A673 (cell line): ENCODE results near the gene CCT8. TPM values are rescaled to one million over a fixed set of nuclear protein-coding genes. Genes with fewer than 3 reads are reported as not detected.
"Not testable (repeated sequence)": the region's sequence is repeated elsewhere in the genome, so short reads cannot be mapped to it uniquely, and the experiment has no call there.

Source experiments
- BruUV-seq: library from RNA; stranded (reverse); fragments of 400-500 nt; replicated peaks from 2 replicates; lab custom pipeline; 2021; lab: Mats Ljungman, UMichigan
- CTCF ChIA-PET: fragments of 300-600 bp; sonication (Branson Sonifier 250); formaldehyde crosslinking; loops from one replicate; lab custom pipeline; 2022; ENCODE audit warnings: antibody characterized with exemption; lab: Charles Lee
- POLR2A ChIA-PET: fragments of 300-600 bp; sonication (Branson Sonifier 250); formaldehyde crosslinking; loops from one replicate; lab custom pipeline; 2022; ENCODE audit warnings: antibody characterized with exemption; ENCODE audit not compliant: low non-redundant PET; lab: Charles Lee
- DNase-seq: peaks from one replicate; pipeline ENCODE4 v3.0.0-alpha.2; 2015; ENCODE audit warnings: low spot score
- H3K27ac ChIP-seq: fragments of 200-600 bp; sonication (generic); 2 replicates; pipeline ENCODE4 v1.5.1; 2016; ENCODE audit warnings: mixed run types, low read depth, mild to moderate bottlenecking, mixed read lengths, antibody characterized with exemption, low read length; ENCODE audit not compliant: poor library complexity, severe bottlenecking
- H3K27me3 ChIP-seq: fragments of 200-600 bp; sonication (generic); replicated peaks from 2 replicates; pipeline ENCODE4 v1.6.1; 2017; ENCODE audit warnings: mixed run types, low read depth, mild to moderate bottlenecking, mixed read lengths, antibody characterized with exemption, low read length; ENCODE audit not compliant: insufficient read depth, poor library complexity
- H3K36me3 ChIP-seq: fragments of 200-600 bp; sonication (generic); 2 replicates; pipeline ENCODE4 v1.6.1; 2016; ENCODE audit warnings: mixed run types, mild to moderate bottlenecking, mixed read lengths, antibody characterized with exemption, low read length; ENCODE audit not compliant: insufficient read depth, poor library complexity, severe bottlenecking
- H3K4me1 ChIP-seq: fragments of 200-600 bp; sonication (generic); 2 replicates; pipeline ENCODE4 v1.6.1; 2017; ENCODE audit warnings: mixed run types, mild to moderate bottlenecking, mixed read lengths, antibody characterized with exemption, low read length; ENCODE audit not compliant: insufficient read depth, poor library complexity, severe bottlenecking
- H3K4me3 ChIP-seq: fragments of 200-600 bp; sonication (generic); 2 replicates; pipeline ENCODE4 v1.5.1; 2016; ENCODE audit warnings: low read depth, mixed run types, mild to moderate bottlenecking, mixed read lengths, low read length; ENCODE audit not compliant: poor library complexity, severe bottlenecking
- H3K9me3 ChIP-seq: fragments of 200-600 bp; sonication (generic); 2 replicates; pipeline ENCODE4 v1.6.1; 2016; ENCODE audit warnings: mixed run types, low read depth, mild to moderate bottlenecking, mixed read lengths, antibody characterized with exemption, low read length; ENCODE audit not compliant: poor library complexity, severe bottlenecking
- EZH2 ChIP-seq: fragments of 200-600 bp; sonication (generic); IDR thresholded peaks from 2 replicates; pipeline ENCODE4 v1.6.1; 2017; ENCODE audit warnings: borderline replicate concordance, low read depth, mild to moderate bottlenecking, mixed read lengths, antibody characterized with exemption, low read length; ENCODE audit not compliant: poor library complexity, severe bottlenecking
- intact Hi-C: fragments of 100-400 bp; cut with micrococcal nuclease; formaldehyde crosslinking; loops from one replicate; pipeline ENCODE4 v1.10.0; 2022; ENCODE audit not compliant: unreplicated experiment
- total RNA-seq: library from RNA; stranded (reverse); gene quantifications from 2 replicates; pipeline ENCODE4 v1.2.3, GENCODE V29; 2021
- TF ChIP-seq, protein P1 (sequence below): fragments of 300-800, 200-600 bp; sonication (generic); conservative IDR thresholded peaks from 2 replicates; pipeline ENCODE4 v1.5.1; 2017; ENCODE audit warnings: low read depth, mild to moderate bottlenecking, antibody characterized with exemption, low read length, moderate library complexity, mixed read lengths

CCT8 gene
- total RNA-seq, 1 experiment from 2014 or later, result 415 TPM

DNA sequence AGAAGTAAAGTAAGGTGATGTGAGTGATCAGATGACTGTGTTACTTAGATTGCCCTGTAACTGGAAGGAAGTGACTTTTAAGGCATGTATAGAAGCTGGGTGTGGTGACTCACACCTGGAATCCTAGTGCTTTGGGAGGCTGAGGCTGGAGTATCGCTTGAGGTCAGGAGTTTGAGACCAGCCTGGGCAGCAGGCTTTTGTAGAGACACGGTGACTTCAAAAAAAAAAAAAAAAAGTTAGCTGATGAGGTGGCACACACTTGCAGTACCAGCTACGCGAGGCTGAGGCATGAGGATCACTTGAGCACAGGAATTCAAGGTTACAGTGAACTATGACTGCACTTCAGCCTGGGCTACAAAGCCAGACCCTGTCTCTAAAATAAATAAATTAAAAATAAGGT lies 51.3 kb downstream of the CCT8 start:
- Histone ChIP-seq H3K27me3 (no peaks in the 10 kb centered on the region), H3K4me1 (peaks cover 9% of the 10 kb centered on the region), H3K4me3 (no peak overlapping the region), H3K9me3 (no peaks in the 10 kb centered on the region), H3K27ac (no peak overlapping the region), H3K36me3 (no peaks in the 10 kb centered on the region)
- intact Hi-C loops, result no loop called here
- no peak for DNase-seq
- CTCF ChIA-PET, result no interaction called here
- no peak for TF ChIP-seq EZH2
- TF ChIP-seq, protein P1, sequence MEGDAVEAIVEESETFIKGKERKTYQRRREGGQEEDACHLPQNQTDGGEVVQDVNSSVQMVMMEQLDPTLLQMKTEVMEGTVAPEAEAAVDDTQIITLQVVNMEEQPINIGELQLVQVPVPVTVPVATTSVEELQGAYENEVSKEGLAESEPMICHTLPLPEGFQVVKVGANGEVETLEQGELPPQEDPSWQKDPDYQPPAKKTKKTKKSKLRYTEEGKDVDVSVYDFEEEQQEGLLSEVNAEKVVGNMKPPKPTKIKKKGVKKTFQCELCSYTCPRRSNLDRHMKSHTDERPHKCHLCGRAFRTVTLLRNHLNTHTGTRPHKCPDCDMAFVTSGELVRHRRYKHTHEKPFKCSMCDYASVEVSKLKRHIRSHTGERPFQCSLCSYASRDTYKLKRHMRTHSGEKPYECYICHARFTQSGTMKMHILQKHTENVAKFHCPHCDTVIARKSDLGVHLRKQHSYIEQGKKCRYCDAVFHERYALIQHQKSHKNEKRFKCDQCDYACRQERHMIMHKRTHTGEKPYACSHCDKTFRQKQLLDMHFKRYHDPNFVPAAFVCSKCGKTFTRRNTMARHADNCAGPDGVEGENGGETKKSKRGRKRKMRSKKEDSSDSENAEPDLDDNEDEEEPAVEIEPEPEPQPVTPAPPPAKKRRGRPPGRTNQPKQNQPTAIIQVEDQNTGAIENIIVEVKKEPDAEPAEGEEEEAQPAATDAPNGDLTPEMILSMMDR, result no peak
- BruUV-seq, result no TSS peak
- POLR2A ChIA-PET, result no interaction called here

DNA sequence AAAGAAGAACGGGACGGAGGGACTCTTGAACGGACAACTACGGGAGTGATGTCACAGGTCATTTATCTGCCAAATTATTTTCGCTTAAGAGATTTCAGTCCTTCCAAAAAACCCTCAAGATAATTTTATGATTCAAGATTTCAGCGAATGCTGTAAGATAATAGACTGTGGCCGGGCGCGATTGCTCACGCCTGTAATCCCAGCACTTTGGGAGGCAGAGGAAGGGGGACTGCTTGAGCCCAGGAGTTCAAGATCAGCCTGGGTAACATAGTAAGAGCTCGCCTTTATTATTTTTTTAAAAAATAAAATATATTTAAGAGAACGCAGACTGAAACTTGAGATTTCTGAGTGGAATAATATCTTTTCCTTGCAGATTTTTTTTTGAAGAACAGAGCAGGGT lies 54.9 kb downstream of the CCT8 start:
- peak; percentile 9 for DNase-seq
- ChIA-PET CTCF (no interaction called here), POLR2A (interaction anchor here (0.6 kb wide), 1 partner anchor 8 kb away, joined by 10 read pairs; no protein-coding TSS in a partner anchor)
- H3K27me3 ChIP-seq, result no peaks in the 10 kb centered on the region
- H3K4me1 ChIP-seq, result peaks cover 4% of the 10 kb centered on the region
- H3K36me3 ChIP-seq, result no peaks in the 10 kb centered on the region
- H3K4me3 ChIP-seq, result peak overlapping the region; percentile 87
- peak overlapping the region; percentile 86 for H3K27ac ChIP-seq
- TF ChIP-seq, protein P1, result no peak
- TF ChIP-seq EZH2, result no peak
- TSS peak; percentile 63 for BruUV-seq
- no peaks in the 10 kb centered on the region for H3K9me3 ChIP-seq
- intact Hi-C loops, result no loop called here

DNA sequence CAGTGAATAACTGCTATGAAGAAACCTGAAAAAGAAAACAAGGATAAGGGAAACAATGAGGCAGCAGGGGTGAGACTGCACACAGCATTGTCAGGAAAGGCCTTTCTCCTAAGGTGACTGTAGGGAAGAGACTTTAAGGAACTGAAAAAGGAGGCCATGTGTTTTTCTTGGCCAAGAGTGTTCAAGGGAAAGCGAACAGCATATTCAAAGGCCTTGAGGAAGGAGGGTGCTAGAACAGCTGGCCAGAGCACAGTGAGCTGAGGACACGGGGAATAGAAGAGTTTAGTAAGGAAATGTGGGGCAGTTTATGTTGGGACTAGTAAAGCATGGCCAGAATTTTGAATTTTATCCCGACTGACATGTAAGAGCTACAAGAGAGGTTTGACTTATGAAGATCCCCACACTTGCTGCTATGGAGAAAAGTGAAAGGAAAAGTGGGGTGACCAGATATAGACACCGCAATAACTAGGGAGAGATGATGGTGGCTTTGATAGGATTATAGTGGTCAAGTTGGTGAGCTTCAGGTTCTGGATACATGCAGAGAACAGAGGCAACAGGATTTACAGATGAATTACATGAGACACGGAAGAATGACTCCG lies 55.7 kb downstream of the CCT8 start:
- POLR2A ChIA-PET, result no interaction called here
- peak overlapping the region; percentile 86 for H3K27ac ChIP-seq
- BruUV-seq, result no TSS peak

DNA sequence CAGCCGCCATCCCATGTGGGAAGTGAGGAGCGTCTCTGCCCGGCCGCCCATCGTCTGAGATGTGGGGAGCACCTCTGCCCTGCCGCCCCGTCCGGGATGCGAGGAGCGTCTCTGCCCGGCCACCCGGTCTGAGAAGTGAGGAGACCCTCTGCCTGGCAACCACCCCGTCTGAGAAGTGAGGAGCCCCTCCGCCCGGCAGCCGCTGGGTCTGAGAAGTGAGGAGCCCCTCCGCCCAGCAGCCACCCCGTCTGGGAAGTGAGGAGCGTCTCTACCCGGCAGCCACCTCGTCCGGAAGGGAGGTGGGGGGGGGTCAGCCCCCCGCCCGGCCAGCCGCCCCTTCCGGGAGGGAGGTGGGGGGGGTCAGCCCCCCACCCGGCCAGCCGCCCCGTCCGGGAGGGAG lies 62.2 kb downstream of the CCT8 start:
- H3K4me3 ChIP-seq, POLR2A ChIA-PET, DNase-seq, H3K9me3 ChIP-seq, H3K27ac ChIP-seq, H3K27me3 ChIP-seq, H3K4me1 ChIP-seq, BruUV-seq, H3K36me3 ChIP-seq, CTCF ChIA-PET, intact Hi-C loops: not testable (repeated sequence)

More for the DNA sequence above, 55.7 kb downstream of the CCT8 start:
- TF ChIP-seq, protein P1, result no peak
- no peak for TF ChIP-seq EZH2
- CTCF ChIA-PET, result no interaction called here
- H3K4me3 ChIP-seq, result peak overlapping the region; percentile 87
- intact Hi-C loops, result no loop called here
- peaks cover 4% of the 10 kb centered on the region for H3K4me1 ChIP-seq
- no peaks in the 10 kb centered on the region for H3K36me3 ChIP-seq
- no peaks in the 10 kb centered on the region for H3K27me3 ChIP-seq
- H3K9me3 ChIP-seq, result no peaks in the 10 kb centered on the region
- DNase-seq, result no peak
